Vagina (tissue), 2 donors: ENCODE measurements around the gene MICAL1. TPM values are rescaled to one million over a fixed set of nuclear protein-coding genes. Genes with fewer than 3 reads are reported as not detected.
A peak's percentile ranks its signal among the peaks of the same experiment; 100 is the strongest.

Source experiments
- DNase-seq, 2 donors: peaks; one replicate each; pipeline ENCODE4 v3.0.0-alpha.2; 2017; ENCODE audit errors: extremely low spot score in 2 of 2
- H3K27ac ChIP-seq: fragments of 200-600 bp; sonication (generic); one replicate; pipeline ENCODE4 v1.5.1; 2019
- H3K27me3 ChIP-seq: fragments of 200-600 bp; sonication (generic); one replicate; pipeline ENCODE4 v1.5.1; 2019
- H3K36me3 ChIP-seq, 2 donors: fragments of 200-600 bp; sonication (generic); one replicate each; pipeline ENCODE4 v1.5.1; 2017 to 2019
- H3K4me1 ChIP-seq: fragments of 200-600 bp; sonication (generic); one replicate; pipeline ENCODE4 v1.5.1; 2019
- H3K4me3 ChIP-seq, 2 donors: fragments of 200-600 bp; sonication (generic); 1 replicate in 1 of 2; 2 replicates in 1 of 2; pipeline ENCODE4 v1.5.1; 2016 to 2019
- H3K9me3 ChIP-seq: fragments of 200-600 bp; sonication (generic); one replicate; pipeline ENCODE4 v1.5.1; 2019
- CTCF ChIP-seq, 3 experiments: fragments of 450-650 bp in 2 of 3; fragments of 200-600 bp in 1 of 3; sonication (generic) in 1 of 3; IDR thresholded peaks; one replicate each; pipeline ENCODE4 v1.5.1; 2017 to 2019; ENCODE audit warnings: antibody characterized with exemption in 3 of 3, mild to moderate bottlenecking in 2 of 3, moderate library complexity in 2 of 3
- POLR2A ChIP-seq, 2 donors: fragments of 450-650 bp; IDR thresholded peaks; one replicate each; pipeline ENCODE4 v1.6.1; 2017; ENCODE audit warnings: antibody characterized with exemption in 2 of 2, mild to moderate bottlenecking in 2 of 2, moderate library complexity in 2 of 2
- POLR2AphosphoS5 ChIP-seq, 2 donors: sonication (generic); formaldehyde crosslinking; IDR thresholded peaks; one replicate each; pipeline ENCODE4 v1.9.0; 2017; ENCODE audit warnings: antibody characterized with exemption in 2 of 2, mild to moderate bottlenecking in 2 of 2, low read depth in 1 of 2; ENCODE audit not compliant: insufficient read depth in 1 of 2
- intact Hi-C: fragments of 100-400 bp; cut with DNase I; formaldehyde crosslinking; loops from one replicate; pipeline ENCODE4 v1.15.1; 2023
- total RNA-seq: library from RNA; depleted of rRNA; stranded (reverse); fragments of >200 nt; gene quantifications from one replicate; pipeline ENCODE4 v1.2.3, GENCODE V29; 2016

Gene MICAL1
- total RNA-seq, 1 donor from 2014 or later, result 54.0 TPM

GRCh38 chr6:109434456-109434855, 21.1 kb downstream of the MICAL1 start:
- H3K27ac ChIP-seq, result peak overlapping the region; percentile 68
- no peak for TF ChIP-seq CTCF (IDR thresholded peaks at IDR 0.05)
- no peak for TF ChIP-seq POLR2AphosphoS5 (IDR thresholded peaks at IDR 0.05; ENCODE audit: insufficient read depth in 1 of 2, low read depth in 1 of 2)
- TF ChIP-seq POLR2A (IDR thresholded peaks at IDR 0.05), result no peak
- H3K9me3 ChIP-seq, result no peaks in the 10 kb centered on the region
- DNase-seq, result no peak
- intact Hi-C loops, result no loop called here
- no peak overlapping the region for H3K4me3 ChIP-seq
- no peaks in the 10 kb centered on the region for H3K27me3 ChIP-seq
- H3K36me3 ChIP-seq, result no peaks in the 10 kb centered on the region
- peaks cover 26% of the 10 kb centered on the region for H3K4me1 ChIP-seq

- no peak overlapping the region for H3K4me3 ChIP-seq
- no peak overlapping the region for H3K27ac ChIP-seq
- intact Hi-C loops, result no loop called here
These were observed 26.1 kb downstream of the MICAL1 start for GRCh38 chr6:109429496-109429895.

GRCh38 chr6:109428889-109429477, 26.6 kb downstream of the MICAL1 start:
- no peaks in the 10 kb centered on the region for H3K9me3 ChIP-seq
- no peak for TF ChIP-seq POLR2A (IDR thresholded peaks at IDR 0.05)
- TF ChIP-seq CTCF (IDR thresholded peaks at IDR 0.05), result no peak
- no peak for TF ChIP-seq POLR2AphosphoS5 (IDR thresholded peaks at IDR 0.05; ENCODE audit: insufficient read depth in 1 of 2, low read depth in 1 of 2)
- peak overlapping the region in 1 of 2 donors; percentile 1 for H3K4me3 ChIP-seq
- peak overlapping the region; percentile 36 for H3K27ac ChIP-seq
- intact Hi-C loops, result no loop called here
- no peak for DNase-seq
- peaks cover 15% of the 10 kb centered on the region for H3K4me1 ChIP-seq
- no peaks in the 10 kb centered on the region for H3K36me3 ChIP-seq
- no peaks in the 10 kb centered on the region for H3K27me3 ChIP-seq

More at GRCh38 chr6:109429496-109429895, 26.1 kb downstream of the MICAL1 start:
- Histone ChIP-seq H3K9me3 (no peaks in the 10 kb centered on the region), H3K36me3 (no peaks in the 10 kb centered on the region), H3K4me1 (peaks cover 19% of the 10 kb centered on the region), H3K27me3 (no peaks in the 10 kb centered on the region)
- no peak for DNase-seq
- TF ChIP-seq POLR2AphosphoS5 (IDR thresholded peaks at IDR 0.05; ENCODE audit: insufficient read depth in 1 of 2, low read depth in 1 of 2), result no peak
- TF ChIP-seq CTCF (IDR thresholded peaks at IDR 0.05), result no peak
- no peak for TF ChIP-seq POLR2A (IDR thresholded peaks at IDR 0.05)

GRCh38 chr6:109424946-109425345, 30.6 kb downstream of the MICAL1 start:
- DNase-seq, result no peak
- H3K27ac ChIP-seq, result no peak overlapping the region
- H3K9me3 ChIP-seq, result no peaks in the 10 kb centered on the region
- intact Hi-C loops, result no loop called here
- H3K27me3 ChIP-seq, result no peaks in the 10 kb centered on the region
- H3K36me3 ChIP-seq, result no peaks in the 10 kb centered on the region
- TF ChIP-seq CTCF (IDR thresholded peaks at IDR 0.05) (no peak), POLR2AphosphoS5 (IDR thresholded peaks at IDR 0.05; ENCODE audit: insufficient read depth in 1 of 2, low read depth in 1 of 2) (no peak), POLR2A (IDR thresholded peaks at IDR 0.05) (no peak)
- peaks cover 9% of the 10 kb centered on the region for H3K4me1 ChIP-seq
- no peak overlapping the region for H3K4me3 ChIP-seq

- Histone ChIP-seq H3K4me3 (no peak overlapping the region), H3K27me3 (no peaks in the 10 kb centered on the region), H3K4me1 (no peaks in the 10 kb centered on the region), H3K36me3 (no peaks in the 10 kb centered on the region), H3K9me3 (no peaks in the 10 kb centered on the region), H3K27ac (no peak overlapping the region)
- DNase-seq, result no peak
- intact Hi-C loops, result no loop called here
- TF ChIP-seq POLR2A (IDR thresholded peaks at IDR 0.05) (no peak), POLR2AphosphoS5 (IDR thresholded peaks at IDR 0.05; ENCODE audit: insufficient read depth in 1 of 2, low read depth in 1 of 2) (no peak), CTCF (IDR thresholded peaks at IDR 0.05) (no peak)
These were observed 34.4 kb downstream of the MICAL1 start for GRCh38 chr6:109421184-109421583.
